Measurements from ENCODE around the gene ZNF157. TPM values are rescaled to one million over a fixed set of nuclear protein-coding genes. Genes with fewer than 3 reads are reported as not detected.

Gene ZNF157
- total RNA-seq, 3 donors from 2014 or later: 0.40 to 0.78 (median 0.73) TPM

Other genes with a start within 250 kb of the ZNF157 start
- 100 to 1,000 TPM in 2 of 3 donors, 10 to 100 TPM in 1; 95.3 to 103 (median 100) TPM for gene NDUFB11, start 225.9 kb upstream of the ZNF157 start, total RNA-seq
- gene RBM10, start 225.4 kb upstream of the ZNF157 start, total RNA-seq: 10 to 100 TPM; 77.7 to 83.4 (median 81.4) TPM
- 100 to 1,000 TPM; 236 to 281 (median 254) TPM for gene UBA1, start 176.7 kb upstream of the ZNF157 start, total RNA-seq
- gene CDK16, start 151.9 kb upstream of the ZNF157 start, total RNA-seq: 10 to 100 TPM; 45.4 to 51.4 (median 49.4) TPM
- gene USP11, start 137.6 kb upstream of the ZNF157 start, total RNA-seq: 10 to 100 TPM; 13.5 to 18.8 (median 16.0) TPM
- gene ZNF41, start 112.6 kb downstream of the ZNF157 start, total RNA-seq: 10 to 100 TPM; 10.0 to 13.2 (median 12.5) TPM
- 100 to 1,000 TPM in 1 of 3 donors, 10 to 100 TPM in 2; 93.0 to 103 (median 97.3) TPM for gene ARAF, start 190.6 kb downstream of the ZNF157 start, total RNA-seq
- gene TIMP1, start 211.9 kb downstream of the ZNF157 start, total RNA-seq: 10 to 100 TPM; 10.4 to 32.1 (median 15.9) TPM
- gene SYN1, start 249.3 kb downstream of the ZNF157 start, total RNA-seq: under 1 TPM; 0.23 to 0.43 (median 0.24) TPM